OCI-LY3 (cell line): ENCODE measurements around the gene GABRG3.

Source experiments
- H2AFZ ChIP-seq: fragments of 200-600, 300-600 bp; shearing (Covaris generic); 2 replicates; pipeline ENCODE4 v1.6.0; 2014; ENCODE audit warnings: antibody characterized with exemption, low read depth, low read length
- H3K27ac ChIP-seq: fragments of 200-600, 300-600 bp; sonication (generic); 2 replicates; pipeline ENCODE4 v1.5.1; 2014; ENCODE audit warnings: mild to moderate bottlenecking, low read length, moderate library complexity, mixed read lengths
- H3K27me3 ChIP-seq: fragments of 200-600, 300-600 bp; sonication (generic); 2 replicates; pipeline ENCODE4 v1.6.1; 2014; ENCODE audit warnings: low read depth, low read length, mixed read lengths
- H3K36me3 ChIP-seq: fragments of 200-600, 300-600 bp; sonication (generic); replicated peaks from 2 replicates; pipeline ENCODE3; 2014; ENCODE audit warnings: low read depth, low read length, mixed read lengths
- H3K4me1 ChIP-seq: fragments of 300-600, 200-600 bp; sonication (generic); 2 replicates; pipeline ENCODE4 v1.6.1; 2014; ENCODE audit warnings: low read length, mixed read lengths
- H3K4me2 ChIP-seq: fragments of 200-600, 300-600 bp; sonication (generic); 2 replicates; pipeline ENCODE4 v1.6.1; 2014; ENCODE audit warnings: low read length, mixed read lengths
- H3K4me3 ChIP-seq: fragments of 300-600, 200-600 bp; sonication (generic); 2 replicates; pipeline ENCODE4 v1.5.1; 2014; ENCODE audit warnings: antibody characterized with exemption, mild to moderate bottlenecking, low read length, moderate library complexity
- H3K79me2 ChIP-seq: fragments of 300-600, 200-600 bp; shearing (Covaris generic); 2 replicates; pipeline ENCODE4 v1.6.1; 2014; ENCODE audit warnings: mild to moderate bottlenecking, low read length, mixed read lengths
- H3K9ac ChIP-seq: fragments of 300-600, 200-600 bp; shearing (Covaris generic); 2 replicates; pipeline ENCODE4 v1.6.0; 2014; ENCODE audit warnings: mild to moderate bottlenecking, low read length, moderate library complexity
- H3K9me3 ChIP-seq: fragments of 200-600, 300-600 bp; shearing (Covaris generic); 2 replicates; pipeline ENCODE4 v1.6.1; 2014; ENCODE audit warnings: low read length, mixed read lengths; ENCODE audit not compliant: insufficient read depth
- H4K20me1 ChIP-seq: fragments of 200-600, 300-600 bp; sonication (generic); 2 replicates; pipeline ENCODE4 v1.6.1; 2016; ENCODE audit warnings: low read length, mixed read lengths; ENCODE audit not compliant: insufficient read depth
- CTCF ChIP-seq: fragments of 200-600, 300-600 bp; sonication (generic); IDR thresholded peaks from 2 replicates; pipeline ENCODE4 v1.5.1; 2014; ENCODE audit warnings: antibody characterized with exemption, low read length, low read depth
- EZH2phosphoT487 ChIP-seq: fragments of 200-600 bp; shearing (Covaris generic); IDR thresholded peaks from 2 replicates; pipeline ENCODE4 v1.6.1; 2018; ENCODE audit warnings: antibody characterized with exemption, mixed run types, low read depth

Gene GABRG3

DNA sequence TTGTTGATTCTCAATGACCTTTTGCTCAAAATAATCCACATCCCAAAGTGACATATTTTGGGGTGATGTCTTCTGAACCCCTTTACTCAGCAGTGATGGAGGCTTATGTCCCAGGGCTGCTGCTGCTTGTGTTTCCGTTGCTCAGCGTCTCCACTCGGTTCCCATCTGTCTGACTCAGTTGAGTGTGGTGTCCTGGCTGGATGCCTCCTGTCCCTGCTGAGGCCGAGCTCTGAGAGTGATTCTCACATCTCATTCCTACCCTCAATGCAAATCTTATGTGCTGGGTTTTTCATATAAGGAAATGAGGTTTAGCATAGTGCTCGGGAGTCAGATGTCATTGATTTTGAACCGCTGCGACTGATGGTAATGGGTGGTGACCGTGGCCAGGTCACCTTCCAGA, 247.4 kb downstream of the GABRG3 start:
- H3K9ac ChIP-seq, result no peak overlapping the region
- no peaks in the 10 kb centered on the region for H3K79me2 ChIP-seq
- no peak overlapping the region for H3K27ac ChIP-seq
- H3K4me1 ChIP-seq, result no peaks in the 10 kb centered on the region
- no peaks in the 10 kb centered on the region for H3K36me3 ChIP-seq
- no peak for TF ChIP-seq CTCF
- TF ChIP-seq EZH2phosphoT487, result no peak
- no peaks in the 10 kb centered on the region for H3K27me3 ChIP-seq
- no peaks in the 10 kb centered on the region for H3K9me3 ChIP-seq
- H2AFZ ChIP-seq, result no peak overlapping the region
- no peak overlapping the region for H3K4me2 ChIP-seq
- H4K20me1 ChIP-seq, result no peaks in the 10 kb centered on the region
- H3K4me3 ChIP-seq, result no peak overlapping the region

DNA sequence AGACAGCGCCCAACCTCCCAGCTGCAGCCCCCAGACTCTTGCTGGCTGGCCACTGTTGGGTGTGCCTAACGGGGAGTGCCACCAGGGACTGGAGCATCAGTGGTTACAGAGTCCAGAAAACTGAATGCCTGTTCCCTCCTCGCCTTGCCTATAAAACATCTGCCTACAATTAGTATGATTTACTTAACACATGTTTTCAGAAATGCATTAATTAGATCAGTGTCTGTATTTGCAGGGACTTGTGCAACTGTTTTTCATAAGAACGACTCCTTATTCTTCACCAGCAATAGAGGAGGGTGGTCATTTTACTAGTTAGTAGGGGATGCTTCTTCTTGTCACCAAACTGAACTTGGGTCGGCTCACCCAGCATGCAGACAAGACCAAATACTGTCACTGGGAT, 248.7 kb downstream of the GABRG3 start:
- Histone ChIP-seq H3K9me3 (no peaks in the 10 kb centered on the region), H3K4me3 (no peak overlapping the region), H2AFZ (no peak overlapping the region), H3K9ac (no peak overlapping the region), H3K4me1 (no peaks in the 10 kb centered on the region), H3K27ac (no peak overlapping the region), H3K27me3 (no peaks in the 10 kb centered on the region), H3K79me2 (no peaks in the 10 kb centered on the region), H3K36me3 (no peaks in the 10 kb centered on the region), H3K4me2 (no peak overlapping the region), H4K20me1 (no peaks in the 10 kb centered on the region)
- no peak for TF ChIP-seq CTCF
- no peak for TF ChIP-seq EZH2phosphoT487

- H3K4me1 ChIP-seq, result no peaks in the 10 kb centered on the region
- no peaks in the 10 kb centered on the region for H3K27me3 ChIP-seq
- H2AFZ ChIP-seq, result no peak overlapping the region
- no peak overlapping the region for H3K4me2 ChIP-seq
- no peaks in the 10 kb centered on the region for H3K79me2 ChIP-seq
- no peaks in the 10 kb centered on the region for H3K9me3 ChIP-seq
- TF ChIP-seq CTCF, result no peak
- TF ChIP-seq EZH2phosphoT487, result no peak
- no peak overlapping the region for H3K27ac ChIP-seq
- no peak overlapping the region for H3K4me3 ChIP-seq
- no peaks in the 10 kb centered on the region for H4K20me1 ChIP-seq
- no peak overlapping the region for H3K9ac ChIP-seq
- no peaks in the 10 kb centered on the region for H3K36me3 ChIP-seq
Measured at GRCh38 chr15:27220199-27220598, 249.2 kb downstream of the GABRG3 start.

DNA sequence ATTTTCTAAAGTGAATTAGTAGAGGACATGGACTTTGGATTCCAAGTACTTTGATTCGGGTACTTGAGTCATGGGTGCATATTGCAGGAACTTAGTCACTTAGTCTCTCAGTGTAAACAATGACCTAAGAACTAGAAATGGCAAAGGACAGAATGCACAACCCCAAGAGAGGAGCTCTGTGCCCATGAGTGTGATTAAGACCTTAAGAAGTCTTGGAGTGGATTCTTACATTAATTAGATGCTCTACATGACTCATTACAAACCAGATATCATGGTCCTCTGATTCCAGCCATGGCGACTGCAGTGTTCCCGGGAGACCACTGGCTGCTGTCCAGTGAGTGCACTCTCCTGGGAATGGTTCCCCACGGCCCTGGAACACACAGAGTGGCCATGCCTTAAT, 251.5 kb downstream of the GABRG3 start:
- Histone ChIP-seq H3K4me3 (no peak overlapping the region), H3K27ac (no peak overlapping the region)

More for the DNA sequence above, 251.5 kb downstream of the GABRG3 start:
- Histone ChIP-seq H2AFZ (no peak overlapping the region), H3K27me3 (no peaks in the 10 kb centered on the region), H3K9ac (no peak overlapping the region), H3K79me2 (no peaks in the 10 kb centered on the region), H4K20me1 (no peaks in the 10 kb centered on the region), H3K4me1 (no peaks in the 10 kb centered on the region), H3K9me3 (no peaks in the 10 kb centered on the region), H3K4me2 (no peak overlapping the region), H3K36me3 (no peaks in the 10 kb centered on the region)
- TF ChIP-seq EZH2phosphoT487, result no peak
- TF ChIP-seq CTCF, result no peak
